IPS-18a (cell line): Measurements from ENCODE around the gene MYLIP.

Experiments
- H3K27ac ChIP-seq: one replicate; pipeline ENCODE4 v1.5.1; 2013; ENCODE audit warnings: low read length
- H3K27me3 ChIP-seq: one replicate; pipeline ENCODE4 v1.6.1; 2013; ENCODE audit warnings: mild to moderate bottlenecking, low read length; ENCODE audit not compliant: control insufficient read depth, insufficient read depth
- H3K36me3 ChIP-seq: one replicate; pipeline ENCODE4 v1.6.1; 2013; ENCODE audit warnings: low read depth, low read length; ENCODE audit not compliant: control insufficient read depth
- H3K4me1 ChIP-seq: one replicate; pipeline ENCODE4 v1.6.1; 2013; ENCODE audit warnings: low read depth, low read length; ENCODE audit not compliant: control insufficient read depth
- H3K4me3 ChIP-seq: one replicate; pipeline ENCODE4 v1.5.1; 2013; ENCODE audit warnings: low read length
- H3K9ac ChIP-seq: one replicate; pipeline ENCODE4 v1.6.1; 2013; ENCODE audit warnings: mild to moderate bottlenecking, low read length, moderate library complexity
- H3K9me3 ChIP-seq: one replicate; pipeline ENCODE4 v1.6.1; 2013; ENCODE audit warnings: low read depth, low read length; ENCODE audit not compliant: control insufficient read depth

The MYLIP gene

GRCh38 chr6:16128759-16129622, at the start of gene MYLIP:
Gene MYLIP, plus strand, starts transcription at chr6:16129086. Its CDS starts 237 bp downstream, at chr6:16129323.
- H3K9ac ChIP-seq: peak within 1 kb of the TSS; percentile 74
- peaks cover 15% of the 10 kb centered on the region for H3K36me3 ChIP-seq
- H3K9me3 ChIP-seq: no peaks in the 10 kb centered on the region
- no peak within 1 kb of the TSS for H3K27ac ChIP-seq
- H3K27me3 ChIP-seq: peaks cover 3% of the 10 kb centered on the region
- peak within 1 kb of the TSS; percentile 87 for H3K4me3 ChIP-seq
- peaks cover 16% of the 10 kb centered on the region for H3K4me1 ChIP-seq

GRCh38 chr6:16079354-16079753, 49.5 kb upstream of the MYLIP start:
- Histone ChIP-seq H3K9me3 (no peaks in the 10 kb centered on the region), H3K27me3 (no peaks in the 10 kb centered on the region), H3K4me1 (no peaks in the 10 kb centered on the region), H3K9ac (no peak overlapping the region), H3K27ac (no peak overlapping the region), H3K36me3 (no peaks in the 10 kb centered on the region), H3K4me3 (no peak overlapping the region)

GRCh38 chr6:16080204-16080603, 48.7 kb upstream of the MYLIP start:
- Histone ChIP-seq H3K9me3 (no peaks in the 10 kb centered on the region), H3K4me3 (no peak overlapping the region), H3K27me3 (no peaks in the 10 kb centered on the region), H3K9ac (no peak overlapping the region), H3K4me1 (no peaks in the 10 kb centered on the region), H3K27ac (no peak overlapping the region), H3K36me3 (no peaks in the 10 kb centered on the region)

- no peaks in the 10 kb centered on the region for H3K27me3 ChIP-seq
- H3K4me1 ChIP-seq: no peaks in the 10 kb centered on the region
- H3K4me3 ChIP-seq: no peak overlapping the region
- H3K36me3 ChIP-seq: no peaks in the 10 kb centered on the region
- H3K9ac ChIP-seq: no peak overlapping the region
- no peaks in the 10 kb centered on the region for H3K9me3 ChIP-seq
- H3K27ac ChIP-seq: no peak overlapping the region
Measured at GRCh38 chr6:16081326-16081725, 47.6 kb upstream of the MYLIP start.

GRCh38 chr6:16082361-16082760, 46.5 kb upstream of the MYLIP start:
- Histone ChIP-seq H3K9me3 (no peaks in the 10 kb centered on the region), H3K27me3 (no peaks in the 10 kb centered on the region), H3K27ac (no peak overlapping the region), H3K4me3 (no peak overlapping the region), H3K36me3 (no peaks in the 10 kb centered on the region), H3K4me1 (no peaks in the 10 kb centered on the region), H3K9ac (no peak overlapping the region)

- no peaks in the 10 kb centered on the region for H3K27me3 ChIP-seq
- no peaks in the 10 kb centered on the region for H3K4me1 ChIP-seq
- H3K27ac ChIP-seq: no peak overlapping the region
- no peak overlapping the region for H3K9ac ChIP-seq
- no peak overlapping the region for H3K4me3 ChIP-seq
- H3K36me3 ChIP-seq: no peaks in the 10 kb centered on the region
- H3K9me3 ChIP-seq: no peaks in the 10 kb centered on the region
Measured at GRCh38 chr6:16086965-16087364, 41.9 kb upstream of the MYLIP start.

- Histone ChIP-seq H3K27ac (no peak overlapping the region), H3K36me3 (no peaks in the 10 kb centered on the region), H3K4me3 (no peak overlapping the region), H3K4me1 (no peaks in the 10 kb centered on the region), H3K27me3 (no peaks in the 10 kb centered on the region), H3K9me3 (no peaks in the 10 kb centered on the region), H3K9ac (no peak overlapping the region)
Measured at GRCh38 chr6:16087386-16087785, 41.5 kb upstream of the MYLIP start.

- no peaks in the 10 kb centered on the region for H3K9me3 ChIP-seq
- no peaks in the 10 kb centered on the region for H3K36me3 ChIP-seq
- H3K4me1 ChIP-seq: no peaks in the 10 kb centered on the region
- no peak overlapping the region for H3K9ac ChIP-seq
- no peak overlapping the region for H3K4me3 ChIP-seq
- no peak overlapping the region for H3K27ac ChIP-seq
- no peaks in the 10 kb centered on the region for H3K27me3 ChIP-seq
Measured at GRCh38 chr6:16088409-16088808, 40.5 kb upstream of the MYLIP start.

GRCh38 chr6:16089232-16090062, 39.4 kb upstream of the MYLIP start:
- no peak overlapping the region for H3K27ac ChIP-seq
- H3K36me3 ChIP-seq: no peaks in the 10 kb centered on the region
- no peaks in the 10 kb centered on the region for H3K27me3 ChIP-seq
- no peaks in the 10 kb centered on the region for H3K4me1 ChIP-seq
- H3K4me3 ChIP-seq: no peak overlapping the region
- no peak overlapping the region for H3K9ac ChIP-seq
- H3K9me3 ChIP-seq: no peaks in the 10 kb centered on the region

GRCh38 chr6:16090452-16090851, 38.4 kb upstream of the MYLIP start:
- no peaks in the 10 kb centered on the region for H3K9me3 ChIP-seq
- H3K27me3 ChIP-seq: no peaks in the 10 kb centered on the region
- H3K4me1 ChIP-seq: no peaks in the 10 kb centered on the region
- H3K36me3 ChIP-seq: no peaks in the 10 kb centered on the region
- no peak overlapping the region for H3K4me3 ChIP-seq
- no peak overlapping the region for H3K9ac ChIP-seq
- H3K27ac ChIP-seq: no peak overlapping the region

GRCh38 chr6:16090920-16091319, 38.0 kb upstream of the MYLIP start:
- no peak overlapping the region for H3K4me3 ChIP-seq

More at GRCh38 chr6:16090920-16091319, 38.0 kb upstream of the MYLIP start:
- Histone ChIP-seq H3K27ac (no peak overlapping the region), H3K9ac (no peak overlapping the region), H3K27me3 (no peaks in the 10 kb centered on the region), H3K36me3 (no peaks in the 10 kb centered on the region), H3K9me3 (no peaks in the 10 kb centered on the region), H3K4me1 (no peaks in the 10 kb centered on the region)
